Progenitor cell of endocrine pancreas (in vitro differentiated cells): ENCODE measurements around the gene WIPF2. TPM values are rescaled to one million over a fixed set of nuclear protein-coding genes. Genes with fewer than 3 reads are reported as not detected.

Experiments
- DNase-seq: peaks from one replicate; pipeline ENCODE4 v3.0.0; 2021; ENCODE audit warnings: low spot score; ENCODE audit not compliant: unreplicated experiment
- H3K27ac Mint-ChIP-seq: 2 replicates; pipeline ENCODE4 v1.8.0; 2021; ENCODE audit warnings: mild to moderate bottlenecking, moderate library complexity, mixed read lengths
- H3K27me3 Mint-ChIP-seq: 2 replicates; pipeline ENCODE4 v1.8.0; 2021; ENCODE audit warnings: mixed read lengths
- H3K36me3 Mint-ChIP-seq: 2 replicates; pipeline ENCODE4 v1.8.0; 2022; ENCODE audit warnings: mixed read lengths; ENCODE audit not compliant: insufficient read depth
- H3K4me1 Mint-ChIP-seq: 2 replicates; pipeline ENCODE4 v1.8.0; 2021; ENCODE audit warnings: low read depth, mixed read lengths
- H3K4me3 Mint-ChIP-seq: 2 replicates; pipeline ENCODE4 v1.8.0; 2021; ENCODE audit warnings: low read depth, mild to moderate bottlenecking, moderate library complexity, mixed read lengths
- H3K9me3 Mint-ChIP-seq: 2 replicates; pipeline ENCODE4 v1.8.0; 2021; ENCODE audit warnings: low read depth, mixed read lengths
- total RNA-seq: library from RNA; stranded (reverse); gene quantifications from 2 replicates; pipeline ENCODE4 v1.2.1, GENCODE V29; 2021
- TF ChIP-seq, protein P1 (sequence below): fragments of 200-600 bp; sonication (generic); IDR thresholded peaks from one replicate; pipeline ENCODE4 v1.5.0; 2021; ENCODE audit warnings: antibody characterized with exemption, mild to moderate bottlenecking; ENCODE audit not compliant: unreplicated experiment

Gene WIPF2
- total RNA-seq, 1 donor from 2014 or later: 38.2 TPM

DNA sequence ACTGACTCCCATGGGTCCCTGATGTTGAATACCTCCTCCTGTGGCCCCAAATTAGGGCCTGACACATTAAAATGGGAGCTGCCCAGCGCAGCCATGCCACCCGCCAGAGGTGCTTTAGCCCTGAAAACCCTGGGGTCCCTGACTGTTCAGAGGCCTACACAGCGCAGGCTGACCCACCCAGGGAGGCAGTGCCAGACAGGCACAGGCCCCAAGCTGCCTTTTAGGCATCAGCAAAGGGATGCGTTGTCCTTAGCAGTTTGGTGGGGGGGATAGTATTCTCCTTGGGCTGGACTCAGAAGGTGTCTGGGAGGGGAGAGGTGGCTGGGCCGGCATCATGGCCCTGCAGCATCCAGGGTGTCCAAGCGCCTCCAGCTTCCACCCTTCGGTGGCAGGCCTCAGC is 40.4 kb upstream of the WIPF2 start:
- Mint-ChIP-seq H3K4me3 (no peak overlapping the region), H3K4me1 (peaks cover 10% of the 10 kb centered on the region), H3K27ac (no peak overlapping the region), H3K9me3 (no peaks in the 10 kb centered on the region), H3K36me3 (peaks cover 14% of the 10 kb centered on the region), H3K27me3 (peaks cover 9% of the 10 kb centered on the region)
- no peak for DNase-seq
- TF ChIP-seq, protein P1, sequence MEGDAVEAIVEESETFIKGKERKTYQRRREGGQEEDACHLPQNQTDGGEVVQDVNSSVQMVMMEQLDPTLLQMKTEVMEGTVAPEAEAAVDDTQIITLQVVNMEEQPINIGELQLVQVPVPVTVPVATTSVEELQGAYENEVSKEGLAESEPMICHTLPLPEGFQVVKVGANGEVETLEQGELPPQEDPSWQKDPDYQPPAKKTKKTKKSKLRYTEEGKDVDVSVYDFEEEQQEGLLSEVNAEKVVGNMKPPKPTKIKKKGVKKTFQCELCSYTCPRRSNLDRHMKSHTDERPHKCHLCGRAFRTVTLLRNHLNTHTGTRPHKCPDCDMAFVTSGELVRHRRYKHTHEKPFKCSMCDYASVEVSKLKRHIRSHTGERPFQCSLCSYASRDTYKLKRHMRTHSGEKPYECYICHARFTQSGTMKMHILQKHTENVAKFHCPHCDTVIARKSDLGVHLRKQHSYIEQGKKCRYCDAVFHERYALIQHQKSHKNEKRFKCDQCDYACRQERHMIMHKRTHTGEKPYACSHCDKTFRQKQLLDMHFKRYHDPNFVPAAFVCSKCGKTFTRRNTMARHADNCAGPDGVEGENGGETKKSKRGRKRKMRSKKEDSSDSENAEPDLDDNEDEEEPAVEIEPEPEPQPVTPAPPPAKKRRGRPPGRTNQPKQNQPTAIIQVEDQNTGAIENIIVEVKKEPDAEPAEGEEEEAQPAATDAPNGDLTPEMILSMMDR: no peak

DNA sequence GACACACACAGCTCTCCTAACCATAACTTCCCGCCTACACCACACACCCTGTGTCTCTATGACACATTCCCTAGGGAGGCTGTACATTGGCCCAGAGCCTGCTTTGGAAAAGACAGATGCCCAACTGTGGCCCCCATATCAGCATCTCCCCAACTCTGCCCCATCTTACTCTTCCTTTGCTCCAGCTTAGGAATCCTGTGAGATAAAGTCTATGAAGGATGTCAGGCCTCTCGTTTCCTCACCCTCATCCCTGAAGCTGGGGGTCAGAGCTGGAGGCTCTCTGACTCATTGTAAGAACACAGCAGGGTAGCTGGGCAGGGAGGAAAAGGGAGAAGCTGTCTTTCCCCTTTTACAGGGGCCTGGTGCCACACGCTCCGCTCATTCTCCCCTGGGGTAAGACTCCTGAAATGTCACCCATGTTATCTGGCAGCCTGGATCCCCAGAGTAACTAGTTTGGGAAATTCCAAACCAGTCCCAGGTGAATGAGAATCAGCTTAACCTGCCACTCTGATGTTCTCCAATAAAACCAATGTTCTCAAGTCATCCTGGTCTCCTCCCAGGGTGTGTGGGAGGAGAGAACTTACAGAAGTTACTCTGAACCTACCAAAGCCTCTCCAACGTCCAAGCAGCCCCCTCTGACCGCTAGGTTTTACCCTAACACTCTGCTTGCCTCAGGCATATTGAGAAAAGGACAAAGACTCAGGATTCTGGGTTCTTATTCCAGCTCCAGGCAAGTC is 39.0 kb upstream of the WIPF2 start:
- Mint-ChIP-seq H3K9me3 (no peaks in the 10 kb centered on the region), H3K27me3 (peaks cover 9% of the 10 kb centered on the region), H3K4me1 (peaks cover 16% of the 10 kb centered on the region), H3K4me3 (no peak overlapping the region), H3K36me3 (peaks cover 9% of the 10 kb centered on the region), H3K27ac (no peak overlapping the region)
- no peak for DNase-seq
- TF ChIP-seq, protein P1: no peak

DNA sequence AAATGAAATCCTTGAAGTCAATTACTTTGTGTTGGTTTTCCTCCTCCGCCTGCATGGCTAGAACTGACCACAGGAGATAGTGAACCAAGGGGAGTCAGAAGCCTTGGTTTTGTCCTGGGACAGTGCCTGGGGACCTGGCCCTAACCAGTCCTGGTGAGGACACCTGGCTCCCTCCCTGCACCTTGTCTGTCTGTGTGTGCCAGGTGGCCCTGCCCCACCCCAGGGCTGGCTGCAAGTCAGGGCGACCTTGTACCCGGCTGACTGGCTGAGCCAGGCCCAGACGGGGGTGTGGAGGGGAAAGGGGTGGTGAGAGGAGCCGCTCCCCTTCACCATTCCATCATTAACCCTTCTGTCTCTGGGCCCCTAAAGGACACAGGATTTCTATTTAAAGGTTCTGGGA is 38.4 kb upstream of the WIPF2 start:
- H3K36me3 Mint-ChIP-seq: peaks cover 8% of the 10 kb centered on the region
- H3K27me3 Mint-ChIP-seq: peaks cover 9% of the 10 kb centered on the region
- TF ChIP-seq, protein P1: no peak
- no peak overlapping the region for H3K4me3 Mint-ChIP-seq
- H3K4me1 Mint-ChIP-seq: peaks cover 17% of the 10 kb centered on the region
- H3K9me3 Mint-ChIP-seq: no peaks in the 10 kb centered on the region
- no peak overlapping the region for H3K27ac Mint-ChIP-seq
- DNase-seq: no peak

DNA sequence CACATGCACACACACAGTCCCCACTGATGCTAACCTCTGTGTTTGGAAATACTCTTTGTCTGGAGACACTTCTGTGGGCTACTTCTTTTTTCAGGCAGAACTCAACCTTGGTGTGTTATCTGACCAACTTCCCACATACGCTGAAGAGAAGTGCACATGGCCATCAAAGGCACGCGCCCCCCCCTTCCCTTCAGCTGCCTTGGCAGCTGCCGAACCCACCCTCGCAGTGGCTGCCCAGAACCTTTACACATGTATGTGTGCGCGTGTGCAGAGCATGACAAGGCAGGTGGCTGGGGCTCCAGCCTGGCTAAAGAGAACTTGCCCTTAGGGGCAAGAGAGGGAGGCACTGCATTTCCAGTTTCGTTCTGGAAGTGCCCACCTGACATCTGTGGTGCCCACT is 37.9 kb upstream of the WIPF2 start:
- Mint-ChIP-seq H3K9me3 (no peaks in the 10 kb centered on the region), H3K4me3 (no peak overlapping the region), H3K27me3 (peaks cover 9% of the 10 kb centered on the region), H3K27ac (no peak overlapping the region), H3K36me3 (peaks cover 4% of the 10 kb centered on the region), H3K4me1 (peaks cover 13% of the 10 kb centered on the region)
- TF ChIP-seq, protein P1: no peak
- no peak for DNase-seq

DNA sequence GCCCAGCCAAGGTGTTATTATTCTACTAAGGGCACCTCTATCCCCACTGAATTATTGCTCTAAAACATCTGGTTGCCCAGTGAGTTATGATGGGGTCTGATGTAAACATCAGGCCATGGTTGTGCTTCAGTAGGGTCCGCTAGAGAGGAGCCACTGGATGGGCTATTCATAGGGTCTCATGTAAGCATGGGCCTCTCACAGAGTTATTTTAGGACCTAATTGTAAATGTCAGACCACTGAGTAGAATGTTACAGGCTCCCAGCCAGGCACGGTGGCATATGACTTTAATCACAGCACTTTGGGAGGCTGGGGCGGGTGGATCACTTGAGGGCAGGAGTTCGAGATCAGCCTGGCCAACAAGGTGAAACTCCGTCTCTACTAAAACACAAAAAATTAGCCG is 36.5 kb upstream of the WIPF2 start:
- Mint-ChIP-seq H3K27ac (no peak overlapping the region), H3K36me3 (peaks cover 7% of the 10 kb centered on the region)

More for the DNA sequence above, 36.5 kb upstream of the WIPF2 start:
- no peak for DNase-seq
- TF ChIP-seq, protein P1: no peak
- Mint-ChIP-seq H3K4me3 (no peak overlapping the region), H3K4me1 (peaks cover 7% of the 10 kb centered on the region), H3K27me3 (peaks cover 9% of the 10 kb centered on the region), H3K9me3 (no peaks in the 10 kb centered on the region)
